Keratinocyte (primary cell): ENCODE results near the gene CHRM1. TPM values are rescaled to one million over a fixed set of nuclear protein-coding genes. Genes with fewer than 3 reads are reported as not detected.

Experiments
- DNase-seq: peaks from one replicate; pipeline ENCODE4 v3.0.0-alpha.2; 2011; ENCODE audit warnings: low read depth, missing footprints, low spot score
- FAIRE-seq: peaks from 2 replicates; lab custom pipeline; 2011; peaks lifted over from hg19 to GRCh38; lab: Jason Lieb, UNC
- H2AFZ ChIP-seq: 2 replicates; pipeline ENCODE4 v1.6.0; 2012; ENCODE audit warnings: low read length, control low read depth, inconsistent platforms; ENCODE audit not compliant: control insufficient read depth
- H3K27ac ChIP-seq: 2 replicates; pipeline ENCODE4 v1.5.1; 2011; ENCODE audit warnings: low read length; ENCODE audit not compliant: control insufficient read depth, insufficient read depth
- H3K27me3 ChIP-seq: 3 replicates; pipeline ENCODE4 v1.6.0; 2011; ENCODE audit warnings: low read length; ENCODE audit not compliant: control insufficient read depth, insufficient read depth; ENCODE audit errors: extremely low read depth
- H3K36me3 ChIP-seq, 2 experiments: 2 replicates in 1 of 2; 3 replicates in 1 of 2; pipeline ENCODE4 v1.5.1; 2011; ENCODE audit warnings: low read length in 2 of 2, mild to moderate bottlenecking in 1 of 2; ENCODE audit not compliant: control insufficient read depth in 2 of 2, insufficient read depth in 2 of 2; ENCODE audit errors: extremely low read depth in 1 of 2
- H3K4me1 ChIP-seq: 3 replicates; pipeline ENCODE4 v1.5.1; 2011; ENCODE audit warnings: low read length; ENCODE audit not compliant: control insufficient read depth, insufficient read depth; ENCODE audit errors: extremely low read depth
- H3K4me2 ChIP-seq: 3 replicates; pipeline ENCODE4 v1.6.0; 2011; ENCODE audit warnings: low read depth, low read length; ENCODE audit not compliant: control insufficient read depth, insufficient read depth; ENCODE audit errors: extremely low read depth
- H3K4me3 ChIP-seq, 3 experiments: fragments of 200-600 bp in 1 of 3; sonication (generic) in 1 of 3; 2 replicates in 2 of 3; 3 replicates in 1 of 3; pipeline ENCODE4 v1.5.1; 2011 to 2016; ENCODE audit warnings: low read length in 3 of 3, mild to moderate bottlenecking in 3 of 3, control low read depth in 2 of 3, inconsistent platforms in 1 of 3, low read depth in 1 of 3, mixed read lengths in 1 of 3, mixed run types in 1 of 3, moderate library complexity in 1 of 3; ENCODE audit not compliant: control insufficient read depth in 2 of 3, insufficient read depth in 2 of 3; ENCODE audit errors: extremely low read depth in 1 of 3
- H3K79me2 ChIP-seq: 2 replicates; pipeline ENCODE4 v1.6.0; 2012; ENCODE audit warnings: low read length; ENCODE audit not compliant: control insufficient read depth, insufficient read depth
- H3K9ac ChIP-seq: 3 replicates; pipeline ENCODE4 v1.6.0; 2011; ENCODE audit warnings: low read length; ENCODE audit not compliant: control insufficient read depth, insufficient read depth; ENCODE audit errors: extremely low read depth
- H3K9me1 ChIP-seq: 3 replicates; pipeline ENCODE4 v1.6.0; 2011; ENCODE audit warnings: low read length; ENCODE audit not compliant: control insufficient read depth, insufficient read depth; ENCODE audit errors: extremely low read depth
- H3K9me3 ChIP-seq: 2 replicates; pipeline ENCODE4 v1.5.1; 2012; ENCODE audit warnings: low read depth, low read length; ENCODE audit not compliant: control insufficient read depth
- H4K20me1 ChIP-seq: 3 replicates; pipeline ENCODE4 v1.6.0; 2011; ENCODE audit warnings: low read length; ENCODE audit not compliant: control insufficient read depth, insufficient read depth; ENCODE audit errors: extremely low read depth
- CTCF ChIP-seq, 3 experiments: IDR thresholded peaks in 1 of 3; conservative IDR thresholded peaks in 1 of 3; optimal IDR thresholded peaks in 1 of 3; 2 replicates in 2 of 3; 3 replicates in 1 of 3; pipeline versions ENCODE3 to v1.5.1; 2011; ENCODE audit warnings: low read length in 3 of 3, mild to moderate bottlenecking in 3 of 3, moderate library complexity in 2 of 3, control low read depth in 1 of 3, inconsistent platforms in 1 of 3; ENCODE audit not compliant: insufficient read depth in 2 of 3; ENCODE audit errors: extremely low read depth in 1 of 3
- EZH2 ChIP-seq: IDR thresholded peaks from one replicate; pipeline ENCODE4 v1.6.1; 2012; ENCODE audit warnings: inconsistent platforms, mild to moderate bottlenecking, low read length, moderate library complexity
- dilution Hi-C: fragments of 300-500 bp; cut with MboI; formaldehyde crosslinking; loops from one replicate; pipeline ENCODE4 v1.7.0; 2020; ENCODE audit warnings: low sequenced_read_pairs; ENCODE audit not compliant: extremely low pct_ligation_motif_present
- polyA plus RNA-seq, 5 experiments: library from polyadenylated mRNA; depleted of rRNA in 3 of 5; stranded (reverse) in 3 of 5; stranded (forward) in 1 of 5; unstranded in 1 of 5; fragments of >200 nt; gene quantifications; 1 replicate in 1 of 5; 2 replicates in 3 of 5; 3 replicates in 1 of 5; pipeline versions ENCODE4 v1.2.1 to v1.2.3, GENCODE V29; 2011 to 2012; ENCODE audit warnings: missing spikeins in 2 of 5, low read depth in 1 of 5, low replicate concordance in 1 of 5

Gene CHRM1
- polyA plus RNA-seq, 1 donor (not counting 4 experiments of a cell fraction or from before 2014, with no cell fraction given), result not detected

- H3K9me3 ChIP-seq, result no peaks in the 10 kb centered on the region
- H3K9me1 ChIP-seq, result no peaks in the 10 kb centered on the region
- no peak for FAIRE-seq
- H3K4me1 ChIP-seq, result no peaks in the 10 kb centered on the region
- no peak for TF ChIP-seq CTCF (optimal IDR thresholded peaks at IDR 0.05 in 1 of 3, IDR thresholded peaks at IDR 0.05 in 1 of 3, conservative IDR thresholded peaks at IDR 0.05 in 1 of 3; ENCODE audit: extremely low read depth in 1 of 3, insufficient read depth in 2 of 3, low read length in 3 of 3)
- no peak for TF ChIP-seq EZH2
- H3K4me2 ChIP-seq, result no peak overlapping the region
- H2AFZ ChIP-seq, result no peak overlapping the region
- H4K20me1 ChIP-seq, result no peaks in the 10 kb centered on the region
- H3K27ac ChIP-seq, result no peak overlapping the region
- H3K27me3 ChIP-seq, result no peaks in the 10 kb centered on the region
- H3K4me3 ChIP-seq, result no peak overlapping the region
- DNase-seq, result no peak
- H3K36me3 ChIP-seq, result no peaks in the 10 kb centered on the region
- no peak overlapping the region for H3K9ac ChIP-seq
- H3K79me2 ChIP-seq, result no peaks in the 10 kb centered on the region
- dilution Hi-C loops, result no loop called here
These were observed 38.3 kb upstream of the CHRM1 start for GRCh38 chr11:62959422-62959980.

- Histone ChIP-seq H4K20me1 (no peaks in the 10 kb centered on the region), H3K4me2 (no peak overlapping the region), H3K4me1 (no peaks in the 10 kb centered on the region), H3K79me2 (no peaks in the 10 kb centered on the region), H3K9me3 (no peaks in the 10 kb centered on the region), H2AFZ (peak overlapping the region; percentile 57), H3K9me1 (no peaks in the 10 kb centered on the region), H3K27me3 (no peaks in the 10 kb centered on the region), H3K4me3 (no peak overlapping the region), H3K9ac (no peak overlapping the region), H3K36me3 (no peaks in the 10 kb centered on the region), H3K27ac (no peak overlapping the region)
- no peak for TF ChIP-seq CTCF (optimal IDR thresholded peaks at IDR 0.05 in 1 of 3, IDR thresholded peaks at IDR 0.05 in 1 of 3, conservative IDR thresholded peaks at IDR 0.05 in 1 of 3; ENCODE audit: extremely low read depth in 1 of 3, insufficient read depth in 2 of 3, low read length in 3 of 3)
- TF ChIP-seq EZH2, result no peak
- DNase-seq (no peak), FAIRE-seq (no peak)
- dilution Hi-C loops, result no loop called here
These were observed 37.6 kb upstream of the CHRM1 start for GRCh38 chr11:62958547-62959421.
